Fibroblast of the aortic adventitia (primary cell): ENCODE results near the gene RLN2. TPM values are rescaled to one million over a fixed set of nuclear protein-coding genes. Genes with fewer than 3 reads are reported as not detected.
"Not testable (repeated sequence)": the region's sequence is repeated elsewhere in the genome, so short reads cannot be mapped to it uniquely, and the experiment has no call there.

Source experiments
- DNase-seq: peaks from one replicate; pipeline ENCODE4 v3.0.0-alpha.2; 2010; ENCODE audit warnings: low read depth
- H3K4me3 ChIP-seq: 2 replicates; pipeline ENCODE4 v1.5.1; 2011; ENCODE audit warnings: low read depth, mild to moderate bottlenecking, control low read depth, low read length, moderate library complexity
- CTCF ChIP-seq: IDR thresholded peaks from 2 replicates; pipeline ENCODE4 v1.5.1; 2011; ENCODE audit warnings: mild to moderate bottlenecking, low read length, control low read depth, inconsistent platforms; ENCODE audit not compliant: insufficient read depth
- total RNA-seq: library from RNA; depleted of rRNA; stranded (reverse); fragments of >200 nt; gene quantifications from 2 replicates; pipeline ENCODE4 v1.2.3, GENCODE V29; 2012; ENCODE audit warnings: low replicate concordance

Gene RLN2
- total RNA-seq, 1 donor: not detected

DNA sequence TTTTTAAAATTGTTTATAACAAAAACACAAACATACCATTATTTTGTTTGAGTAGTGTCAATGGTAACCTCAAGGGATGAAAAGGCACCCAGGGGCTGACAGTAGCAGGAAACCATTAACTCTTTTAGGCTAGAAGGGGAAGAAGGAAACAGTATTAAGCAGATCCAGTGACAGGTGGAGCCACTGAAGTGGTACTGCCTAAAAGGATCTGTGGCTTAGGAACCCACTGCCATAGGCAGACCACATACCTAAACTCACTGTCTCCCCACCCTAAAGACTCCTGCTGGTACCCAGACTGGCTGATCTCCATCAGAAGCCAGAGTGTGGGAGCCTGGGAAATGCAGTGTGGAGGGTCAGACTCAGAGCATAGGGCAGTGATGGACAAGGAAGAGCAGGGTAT lies 21.7 kb upstream of the RLN2 start:
- H3K4me3 ChIP-seq: no peak overlapping the region
- no peak for TF ChIP-seq CTCF
- DNase-seq: no peak

GRCh38 chr9:5321601-5322000 lies 17.1 kb upstream of the RLN2 start:
- not testable (repeated sequence) for DNase-seq, H3K4me3 ChIP-seq

DNA sequence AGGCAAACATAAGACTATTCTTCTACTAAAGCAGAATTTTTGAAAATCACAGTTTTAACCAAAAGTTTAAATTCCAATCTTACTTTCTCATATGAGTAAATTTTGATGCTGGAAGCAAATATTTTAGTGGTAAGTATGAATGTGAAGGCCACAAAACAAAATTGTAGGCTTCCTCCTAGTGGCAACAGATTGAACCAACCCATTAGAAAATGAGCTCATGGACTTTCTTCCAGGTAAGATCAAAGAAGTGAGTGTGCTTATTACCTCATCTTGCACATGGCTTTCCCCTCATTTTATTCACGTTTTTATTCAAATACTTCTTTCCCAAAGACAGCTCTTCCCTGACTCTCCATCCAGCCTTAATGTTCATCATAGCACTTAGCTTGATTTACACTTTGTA lies 16.5 kb upstream of the RLN2 start:
- no peak overlapping the region for H3K4me3 ChIP-seq
- no peak for DNase-seq
- TF ChIP-seq CTCF: peak; percentile 12

DNA sequence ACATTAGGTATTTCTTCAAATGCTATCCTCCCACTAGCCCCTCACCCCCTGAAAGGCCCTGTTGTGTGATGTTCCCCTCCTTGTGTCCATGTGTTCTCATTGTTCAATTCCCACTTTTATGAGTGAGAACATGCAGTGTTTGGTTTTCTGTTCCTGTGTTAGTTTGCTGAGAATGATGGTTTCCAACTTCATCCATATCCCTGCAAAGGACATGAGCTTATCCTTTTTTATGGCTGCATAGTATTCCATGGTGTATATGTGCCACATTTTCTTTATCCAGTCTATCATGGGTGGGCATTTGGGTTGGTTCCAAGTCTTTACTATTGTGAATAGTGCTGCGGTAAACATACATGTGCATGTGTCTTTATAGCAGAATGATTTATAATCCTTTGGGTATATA lies 11.9 kb upstream of the RLN2 start:
- not testable (repeated sequence) for DNase-seq, H3K4me3 ChIP-seq

DNA sequence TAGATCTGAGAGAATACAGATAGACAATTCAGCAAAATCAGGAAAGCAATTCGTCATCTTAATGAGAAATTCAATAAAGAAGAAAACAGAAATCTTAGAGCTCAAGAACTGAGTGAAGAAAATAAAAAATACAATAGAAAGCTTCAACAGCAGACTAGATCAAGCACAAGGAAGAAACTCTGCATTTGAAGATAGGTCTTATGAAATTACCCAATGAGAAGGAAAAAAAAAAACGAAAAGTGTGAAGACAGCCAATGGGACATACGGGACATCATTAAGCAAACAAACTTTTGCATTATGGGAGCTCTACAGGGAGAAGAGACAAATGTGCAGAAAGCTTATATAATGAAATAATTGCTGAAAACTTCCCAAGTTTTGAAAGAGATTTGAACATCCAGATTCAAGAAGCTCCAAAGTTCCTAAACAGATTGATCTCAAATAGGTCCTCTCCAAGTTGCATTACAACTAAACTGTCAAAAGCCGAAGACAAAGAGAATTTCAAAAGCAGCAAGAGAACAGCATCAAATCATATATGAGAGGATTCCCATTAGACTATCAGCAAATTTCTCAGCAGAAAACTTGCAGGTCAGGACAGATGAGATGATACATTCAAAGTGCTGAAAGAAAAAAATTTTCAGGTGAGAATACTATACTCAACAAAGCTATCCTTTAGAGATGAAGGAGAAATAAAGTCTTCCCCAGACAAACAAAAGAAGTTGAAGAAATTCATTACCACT lies 10.8 kb upstream of the RLN2 start:
- H3K4me3 ChIP-seq: no peak overlapping the region
- DNase-seq: no peak
- TF ChIP-seq CTCF: no peak

GRCh38 chr9:5310851-5311250 lies 6.3 kb upstream of the RLN2 start:
- no peak for TF ChIP-seq CTCF

GRCh38 chr9:5305741-5306140 lies 1.2 kb upstream of the RLN2 start:
- H3K4me3 ChIP-seq: no peak overlapping the region
- no peak for TF ChIP-seq CTCF
- no peak for DNase-seq

More at GRCh38 chr9:5310851-5311250, 6.3 kb upstream of the RLN2 start:
- DNase-seq: no peak
- H3K4me3 ChIP-seq: no peak overlapping the region

- no peak overlapping the region for H3K4me3 ChIP-seq
- no peak for TF ChIP-seq CTCF
- DNase-seq: no peak
These were observed 3.0 kb downstream of the RLN2 start for GRCh38 chr9:5301544-5301943.
